Fibroblast of skin of scalp (primary cell): Measurements from ENCODE around the gene KEAP1.
"Not testable (repeated sequence)": the region's sequence is repeated elsewhere in the genome, so short reads cannot be mapped to it uniquely, and the experiment has no call there.

Experiments used
- DNase-seq: peaks from one replicate; pipeline ENCODE4 v3.0.0-alpha.2; 2013

The KEAP1 gene

DNA sequence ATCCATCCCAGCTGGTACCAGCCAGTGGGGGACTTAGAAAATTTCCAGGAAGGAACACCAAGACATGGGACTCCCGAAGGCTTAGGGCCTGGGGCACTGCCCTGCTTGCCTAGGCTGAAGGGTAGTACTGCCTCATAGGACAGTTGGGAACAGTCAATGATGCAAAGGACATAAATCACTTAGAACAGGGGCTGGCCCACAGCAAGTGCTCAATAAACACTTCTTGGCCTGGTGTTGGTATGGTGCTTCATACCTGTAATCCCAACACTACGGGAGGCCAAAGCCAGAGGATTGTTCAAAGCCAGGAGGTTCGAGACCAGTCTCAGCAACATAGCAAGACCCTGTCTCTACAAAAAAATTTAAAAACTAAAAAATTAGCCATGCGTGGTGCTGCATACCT is 5.8 kb downstream of the KEAP1 start:
- no peak for DNase-seq

DNA sequence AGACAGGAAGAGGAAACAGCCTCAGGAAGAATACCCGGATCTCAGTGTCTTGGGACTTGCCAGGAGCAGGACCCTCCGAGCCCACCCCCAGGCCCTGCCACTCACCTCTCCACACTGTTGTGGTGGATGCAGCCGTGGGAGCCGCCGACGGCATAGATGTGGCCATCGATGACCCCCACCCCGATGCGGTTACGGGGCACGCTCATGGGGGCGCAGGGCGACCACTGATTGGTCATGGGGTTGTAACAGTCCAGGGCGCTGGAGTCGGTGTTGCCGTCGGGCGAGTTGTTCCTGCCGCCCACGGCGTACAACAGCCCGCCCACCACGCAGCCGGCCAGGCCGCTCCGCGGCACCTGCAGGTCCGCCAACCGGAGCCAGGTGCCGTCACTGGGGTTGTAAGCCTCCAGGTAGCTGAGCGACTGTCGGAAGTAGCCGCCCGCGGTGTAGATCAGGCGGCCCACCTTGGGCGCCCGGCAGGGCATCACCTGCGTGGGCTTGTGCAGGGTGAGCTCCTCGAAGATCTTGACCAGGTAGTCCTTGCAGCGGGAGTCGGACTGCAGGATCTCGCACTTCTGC is 11.6 kb downstream of the KEAP1 start:
- DNase-seq, result no peak

DNA sequence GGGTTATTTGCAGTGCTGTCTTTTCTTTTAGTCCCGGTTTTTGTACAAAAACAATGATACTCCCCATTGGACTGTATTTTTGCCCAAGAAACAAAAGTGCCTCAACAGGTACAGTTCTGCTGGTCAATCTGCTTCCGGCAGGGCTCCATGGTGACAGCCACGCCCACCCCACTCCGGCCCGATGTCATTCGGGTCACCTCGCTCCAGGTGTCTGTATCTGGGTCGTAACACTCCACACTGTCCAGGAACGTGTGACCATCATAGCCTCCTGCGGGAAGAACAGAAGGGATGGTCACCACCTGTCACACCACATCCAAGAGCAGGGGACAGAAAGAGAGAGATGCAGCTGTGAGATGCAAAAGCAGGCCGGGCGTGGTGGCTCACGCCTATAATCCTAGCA is 16.6 kb downstream of the KEAP1 start:
- DNase-seq, result no peak

DNA sequence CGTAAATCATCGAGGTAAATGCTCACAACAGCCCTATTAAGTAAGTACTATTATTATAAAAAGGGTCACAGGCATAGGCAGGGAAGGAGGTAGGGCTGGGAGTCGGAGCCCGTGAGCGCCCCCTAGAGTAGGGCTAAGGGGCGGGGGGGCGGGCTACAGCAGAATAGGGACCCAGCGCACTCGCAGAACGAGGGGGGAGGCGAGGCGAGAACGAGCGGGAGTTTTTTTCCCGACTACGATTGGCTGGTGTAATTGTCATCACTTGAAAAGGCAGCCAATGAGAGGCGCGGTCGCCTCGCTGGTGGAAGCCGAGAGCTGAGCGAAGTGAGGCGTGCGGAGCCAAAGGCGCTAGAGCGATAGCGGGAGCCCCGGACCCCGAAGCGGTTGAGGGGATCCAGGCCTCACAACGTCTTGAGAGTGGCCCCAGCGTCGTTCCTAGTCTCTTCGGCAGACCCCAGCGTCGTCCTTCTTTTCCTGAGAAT is 24.2 kb downstream of the KEAP1 start:
- DNase-seq, result peak; percentile 91

DNA sequence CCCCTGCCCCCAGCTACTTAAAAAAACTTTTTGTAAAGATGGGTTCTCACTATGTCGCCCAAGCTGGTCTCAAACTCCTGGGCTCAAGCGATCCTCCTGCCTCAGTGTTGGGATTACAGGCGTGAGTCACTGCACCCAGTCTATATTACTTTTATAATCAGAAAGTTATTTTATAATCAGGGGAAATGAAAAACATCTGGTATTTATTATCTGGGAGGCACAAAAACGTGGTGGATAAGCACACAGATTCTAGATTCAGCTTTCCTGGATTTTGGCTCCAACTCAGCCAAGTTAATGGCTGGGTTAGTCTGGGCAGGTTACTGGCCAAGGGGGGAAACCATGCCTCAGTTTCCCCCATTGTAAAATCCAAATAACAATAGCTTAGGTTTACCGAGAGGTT is 24.7 kb downstream of the KEAP1 start:
- DNase-seq, result peak; percentile 33

DNA sequence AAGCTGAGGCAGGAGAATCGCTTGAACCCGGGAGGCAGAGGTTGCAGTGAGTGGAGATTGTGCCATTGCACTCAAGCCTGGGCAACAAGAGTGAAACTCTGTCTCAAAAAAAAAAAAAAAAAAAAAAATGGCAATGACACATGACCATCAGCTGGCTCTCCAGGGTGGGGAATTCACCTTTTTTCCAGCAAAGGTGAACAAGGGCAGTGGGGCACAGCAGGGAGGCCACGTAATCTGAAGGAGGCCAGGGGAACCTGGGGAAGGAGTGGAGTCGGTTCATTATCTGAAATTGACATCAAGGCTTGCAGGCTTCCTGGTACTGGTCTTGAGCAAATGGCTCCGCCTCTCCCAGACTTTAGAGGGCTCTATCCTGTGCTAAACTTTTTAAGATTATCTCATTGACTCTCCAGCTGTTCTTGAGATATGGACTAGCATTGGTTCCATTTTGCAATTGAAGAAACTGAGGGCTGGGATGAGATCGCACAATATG is 28.1 kb downstream of the KEAP1 start:
- no peak for DNase-seq

DNA sequence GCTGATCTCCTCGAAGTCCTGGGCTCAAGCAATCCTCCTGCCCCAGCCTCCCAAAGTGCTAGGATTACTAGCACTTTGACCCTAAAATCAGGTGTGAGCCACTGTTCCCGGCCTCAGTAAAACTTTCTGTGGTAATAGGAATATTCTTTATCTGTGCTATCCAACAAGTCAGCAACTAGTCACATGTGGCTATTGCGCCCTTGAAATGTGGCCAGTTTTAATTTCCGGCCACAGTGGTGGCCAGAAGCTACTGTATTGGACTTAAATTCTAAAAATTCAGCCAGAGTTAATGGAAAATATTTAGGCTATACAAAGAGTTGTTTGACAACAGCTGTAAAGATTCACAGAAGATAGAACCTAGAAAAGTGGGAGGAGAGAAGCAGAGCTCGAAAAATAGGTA is 30.0 kb downstream of the KEAP1 start:
- no peak for DNase-seq

DNA sequence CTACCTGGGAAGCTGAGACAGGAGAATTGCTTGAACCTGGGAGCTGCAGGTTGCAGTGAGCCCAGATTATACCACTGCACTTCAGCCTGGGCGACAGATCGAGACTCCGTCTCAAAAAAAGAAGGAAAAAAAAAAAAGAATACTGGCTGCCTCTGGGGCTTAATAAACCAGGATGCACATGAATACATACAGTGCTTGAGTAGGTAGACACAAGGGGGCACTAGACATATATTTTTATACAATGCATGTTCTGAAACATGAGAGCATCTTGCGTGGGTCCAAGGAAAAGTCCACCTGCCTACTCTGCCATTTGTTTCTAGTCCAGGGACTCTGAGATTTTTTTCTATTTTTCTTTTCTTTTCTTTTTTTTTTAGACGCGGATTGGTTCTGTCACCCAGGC is 31.2 kb downstream of the KEAP1 start:
- peak; percentile 50 for DNase-seq

DNA sequence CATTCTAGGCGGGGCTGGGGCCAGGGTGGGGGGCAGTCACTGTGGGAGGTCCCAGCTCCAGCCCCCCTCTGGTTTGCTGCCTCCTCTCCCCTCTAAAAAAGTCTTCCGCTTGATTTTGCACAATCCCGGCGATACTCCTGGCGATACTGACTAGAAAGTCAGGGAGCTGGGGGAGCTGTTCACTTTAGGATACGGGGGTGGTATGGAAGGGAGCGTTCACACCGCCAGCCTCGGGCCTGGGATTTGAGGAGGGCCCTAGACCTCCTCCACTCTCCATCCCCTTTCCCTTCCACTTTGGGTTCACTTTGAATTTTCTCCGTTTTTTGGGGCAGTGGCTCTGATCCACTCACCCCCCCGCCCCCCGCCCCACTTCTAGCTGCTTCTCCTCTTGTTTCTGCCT is 35.0 kb downstream of the KEAP1 start:
- no peak for DNase-seq

DNA sequence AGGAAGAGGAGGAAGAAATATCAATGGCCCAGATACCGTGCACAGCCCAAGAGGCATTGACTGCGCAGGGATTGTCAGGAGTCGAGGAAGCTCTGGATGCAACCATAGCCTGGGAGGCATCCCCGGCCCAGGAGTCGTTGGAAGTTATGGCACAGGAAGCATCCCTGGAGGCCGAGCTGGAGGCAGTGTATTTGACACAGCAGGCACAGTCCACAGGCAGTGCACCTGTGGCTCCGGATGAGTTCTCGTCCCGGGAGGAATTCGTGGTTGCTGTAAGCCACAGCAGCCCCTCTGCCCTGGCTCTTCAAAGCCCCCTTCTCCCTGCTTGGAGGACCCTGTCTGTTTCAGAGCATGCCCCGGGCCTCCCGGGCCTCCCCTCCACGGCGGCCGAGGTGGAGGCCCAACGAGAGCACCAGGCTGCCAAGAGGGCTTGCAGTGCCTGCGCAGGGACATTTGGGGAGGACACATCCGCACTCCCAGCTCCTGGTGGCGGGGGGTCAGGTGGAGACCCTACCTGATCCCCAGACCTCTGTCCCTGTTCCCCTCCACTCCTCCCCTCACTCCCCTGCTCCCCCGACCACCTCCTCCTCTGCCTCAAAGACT is 36.0 kb downstream of the KEAP1 start:
- no peak for DNase-seq

DNA sequence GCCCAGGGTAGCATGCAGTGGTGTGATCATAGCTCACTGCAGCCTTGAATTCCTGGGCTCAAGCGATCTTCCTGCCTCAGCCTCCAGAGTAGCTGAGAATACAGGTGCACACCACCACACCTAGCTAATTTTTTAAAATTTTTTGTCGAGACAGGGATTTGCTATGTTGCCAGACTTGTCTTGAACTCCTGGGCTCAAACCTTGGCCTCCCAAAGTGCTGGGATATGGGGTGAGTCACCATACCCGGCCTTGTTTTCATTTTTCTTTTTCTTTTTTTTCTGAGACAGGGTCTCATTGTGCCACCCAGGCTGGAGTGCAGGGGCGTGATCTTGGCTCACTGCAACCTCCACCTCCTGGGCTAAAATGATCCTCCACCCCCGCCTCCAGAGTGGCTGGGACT is 38.7 kb downstream of the KEAP1 start:
- no peak for DNase-seq

DNA sequence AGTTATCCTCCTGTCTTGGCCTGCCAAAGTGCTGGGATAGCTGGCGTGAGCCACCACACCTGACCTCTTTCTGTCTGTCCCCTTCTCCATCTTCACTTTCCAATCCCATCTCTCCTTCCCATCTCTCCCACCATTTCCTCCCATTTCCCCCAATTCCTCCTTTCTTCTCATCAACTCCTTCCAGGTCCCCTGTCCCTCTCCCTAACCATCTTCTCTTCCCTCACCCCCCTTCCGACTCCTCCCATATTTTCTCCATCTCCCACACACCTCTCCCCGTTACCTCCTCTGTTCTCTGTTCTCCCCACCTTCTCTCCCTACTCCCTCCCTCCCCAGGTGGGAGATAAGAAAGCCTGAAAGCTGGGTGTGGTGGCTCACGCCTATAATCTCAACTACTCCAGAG is 40.6 kb downstream of the KEAP1 start:
- no peak for DNase-seq

DNA sequence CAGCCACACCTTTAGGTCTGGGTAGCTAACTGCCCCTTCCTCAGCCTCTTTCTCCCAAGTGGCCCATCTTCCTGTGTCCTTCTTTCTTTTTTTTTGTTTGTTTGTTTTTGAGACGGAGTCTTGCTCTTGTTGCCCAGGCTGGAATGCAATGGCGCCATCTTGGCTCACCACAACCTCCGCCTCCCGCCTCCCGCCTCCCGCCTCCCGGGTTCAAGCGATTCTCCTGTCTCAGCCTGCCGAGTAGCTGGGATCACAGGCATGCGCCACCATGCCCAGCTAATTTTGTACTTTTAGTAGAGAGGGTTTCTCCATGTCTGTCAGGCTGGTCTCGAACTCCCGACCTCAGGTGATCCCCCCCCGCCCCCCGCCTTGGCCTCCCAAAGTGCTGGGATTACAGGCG is 41.1 kb downstream of the KEAP1 start:
- DNase-seq, result not testable (repeated sequence)

DNA sequence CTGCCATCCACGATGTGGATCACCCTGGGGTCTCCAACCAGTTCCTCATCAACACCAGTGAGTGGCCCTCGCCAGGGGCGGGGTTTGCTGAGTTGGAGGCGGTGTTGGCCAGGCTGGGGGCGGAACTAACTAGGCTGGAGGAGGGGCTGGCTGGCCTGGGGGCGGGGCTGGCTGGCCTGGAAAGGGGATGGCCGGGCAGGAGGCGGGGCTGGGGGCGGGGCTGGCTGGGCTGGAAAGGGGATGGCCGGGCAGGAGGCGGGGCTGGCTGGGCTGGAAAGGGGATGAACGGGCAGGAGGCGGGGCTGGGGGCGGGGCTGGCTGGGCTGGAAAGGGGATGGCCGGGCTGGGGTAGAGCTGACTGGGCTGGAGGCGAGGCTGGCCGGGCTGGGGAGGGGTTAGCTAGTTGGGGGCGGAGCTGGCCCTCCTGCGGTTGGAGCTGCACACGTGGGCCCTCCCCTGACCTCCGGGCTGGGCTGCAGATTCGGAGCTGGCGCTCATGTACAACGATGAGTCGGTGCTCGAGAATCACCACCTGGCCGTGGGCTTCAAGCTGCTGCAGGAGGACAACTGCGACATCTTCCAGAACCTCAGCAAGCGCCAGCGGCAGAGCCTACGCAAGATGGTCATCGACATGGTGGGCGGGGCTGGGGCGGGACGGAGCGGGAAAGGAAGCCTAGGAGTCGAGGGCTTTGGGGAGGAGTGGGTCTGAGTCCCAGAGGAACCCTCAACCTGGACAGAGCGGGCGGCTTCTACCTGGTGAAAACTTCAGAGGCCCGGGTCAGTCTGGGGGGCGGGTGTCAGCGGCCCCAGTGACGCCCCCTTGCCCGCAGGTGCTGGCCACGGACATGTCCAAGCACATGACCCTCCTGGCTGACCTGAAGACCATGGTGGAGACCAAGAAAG is 41.9 kb downstream of the KEAP1 start:
- peak; percentile 92 for DNase-seq

DNA sequence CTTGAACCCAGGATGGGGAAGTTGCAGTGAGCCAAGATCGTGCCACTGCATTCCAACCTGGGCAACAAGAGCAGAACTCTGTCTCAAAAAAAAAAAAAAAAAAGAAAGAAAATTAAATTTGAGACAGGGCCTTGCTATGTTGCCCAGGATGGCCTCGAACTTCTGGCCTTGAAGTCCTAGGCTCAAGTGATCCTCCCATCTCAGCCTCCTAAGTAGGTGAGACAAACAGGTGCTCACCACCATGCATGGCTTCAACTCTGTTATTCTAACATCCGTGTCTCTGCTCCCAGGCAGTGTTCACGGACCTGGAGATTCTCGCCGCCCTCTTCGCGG is 42.5 kb downstream of the KEAP1 start:
- no peak for DNase-seq

DNA sequence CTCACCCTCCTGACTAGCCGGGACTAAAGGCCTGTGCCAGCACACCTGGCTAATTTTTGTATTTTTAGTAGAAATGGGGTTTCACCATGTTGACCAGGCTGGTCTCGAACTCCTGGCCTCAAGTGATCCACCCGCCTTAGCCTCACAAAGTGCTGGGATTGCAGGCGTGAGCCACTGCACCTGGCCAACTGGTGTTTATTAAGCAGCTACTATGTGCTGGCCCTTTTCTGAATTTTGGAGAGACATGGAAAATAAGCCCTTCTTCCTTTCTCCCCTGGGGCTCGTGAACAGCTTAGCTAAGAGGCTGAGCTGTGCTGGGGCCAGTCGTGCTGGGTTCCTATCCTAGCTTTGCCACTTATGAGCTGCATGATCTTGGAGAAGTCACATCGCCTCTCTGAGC is 44.4 kb downstream of the KEAP1 start:
- DNase-seq, result not testable (repeated sequence)

DNA sequence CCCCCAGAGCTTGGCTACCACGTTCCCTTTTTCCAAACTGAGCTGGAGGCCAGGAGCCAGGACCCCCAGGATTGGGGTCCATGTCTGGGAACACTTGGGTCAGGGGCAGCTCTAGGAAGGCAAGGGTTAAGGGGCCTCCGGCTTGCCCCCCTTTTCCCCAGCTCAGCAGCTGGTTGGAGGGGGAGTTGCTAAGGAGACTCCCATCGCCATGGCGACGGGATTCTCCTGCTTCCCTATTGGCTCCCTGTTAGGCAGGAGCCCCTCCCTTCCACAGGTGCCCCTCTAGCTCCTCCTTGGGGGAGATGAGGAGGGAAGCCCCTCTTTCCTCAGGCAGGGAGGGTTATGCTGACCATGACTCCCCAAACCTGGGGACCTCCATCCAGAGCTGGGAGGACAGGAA is 48.9 kb downstream of the KEAP1 start:
- no peak for DNase-seq

DNA sequence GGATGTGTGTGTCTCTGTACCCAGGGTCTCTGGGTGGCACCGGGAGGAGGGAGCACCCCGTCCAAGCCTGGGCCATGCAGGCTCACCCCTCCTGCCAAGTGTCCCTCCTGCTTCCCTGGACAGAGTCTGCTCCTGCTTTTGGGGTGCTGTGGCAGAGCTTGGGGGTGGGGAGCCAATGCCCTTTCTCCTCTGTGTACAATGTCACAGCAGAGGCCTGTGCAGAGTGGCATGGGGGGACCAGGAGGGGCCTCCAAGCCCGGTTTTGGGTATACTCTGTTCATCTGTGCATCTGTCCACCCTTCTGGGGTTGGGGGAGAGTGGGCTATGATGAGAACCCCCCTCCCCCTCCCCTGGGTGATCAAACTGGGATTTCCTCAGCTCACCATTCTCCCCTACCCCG is 49.3 kb downstream of the KEAP1 start:
- no peak for DNase-seq

DNA sequence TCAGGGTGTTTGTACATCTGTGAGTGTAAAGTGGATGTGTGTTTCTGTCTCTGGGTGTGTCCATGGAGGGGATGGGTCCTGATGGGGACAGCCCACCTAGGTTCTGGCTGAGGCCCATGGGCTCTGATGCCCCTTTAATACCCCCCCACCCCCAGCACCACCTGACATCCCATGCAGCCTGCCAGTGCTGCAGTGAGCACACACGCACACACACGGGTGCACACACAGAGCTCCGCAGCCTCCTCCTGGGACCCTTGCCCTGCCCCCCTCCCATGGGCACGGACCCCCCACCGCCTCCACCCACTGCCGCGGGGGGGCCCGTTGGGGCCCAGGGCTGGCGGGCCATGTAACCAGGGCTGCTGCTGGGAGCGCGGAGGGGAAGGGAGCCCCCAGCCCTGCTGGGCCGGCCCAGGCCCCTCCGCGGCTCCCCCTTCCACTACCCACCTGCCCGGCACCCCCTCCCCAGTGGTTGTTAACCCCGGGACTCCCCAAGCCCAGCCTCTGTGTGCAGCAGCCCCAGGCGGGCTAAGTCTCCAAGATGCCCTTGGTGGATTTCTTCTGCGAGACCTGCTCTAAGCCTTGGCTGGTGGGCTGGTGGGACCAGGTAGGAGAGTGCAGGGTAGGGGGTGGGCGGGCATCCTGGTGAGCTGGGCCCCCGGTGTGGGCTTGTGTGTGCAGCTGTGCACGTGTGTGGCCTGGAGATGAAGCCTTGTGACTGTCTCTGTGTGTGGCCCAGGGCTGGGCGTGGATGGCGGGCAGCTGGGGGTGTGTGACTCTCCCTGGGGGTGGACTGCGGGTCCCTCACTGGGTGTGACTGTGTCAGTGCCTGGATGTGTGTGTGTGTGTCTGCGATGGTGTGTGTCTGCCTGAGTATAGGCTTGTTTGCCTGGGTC is 50.2 kb downstream of the KEAP1 start:
- DNase-seq, result peak; percentile 12

DNA sequence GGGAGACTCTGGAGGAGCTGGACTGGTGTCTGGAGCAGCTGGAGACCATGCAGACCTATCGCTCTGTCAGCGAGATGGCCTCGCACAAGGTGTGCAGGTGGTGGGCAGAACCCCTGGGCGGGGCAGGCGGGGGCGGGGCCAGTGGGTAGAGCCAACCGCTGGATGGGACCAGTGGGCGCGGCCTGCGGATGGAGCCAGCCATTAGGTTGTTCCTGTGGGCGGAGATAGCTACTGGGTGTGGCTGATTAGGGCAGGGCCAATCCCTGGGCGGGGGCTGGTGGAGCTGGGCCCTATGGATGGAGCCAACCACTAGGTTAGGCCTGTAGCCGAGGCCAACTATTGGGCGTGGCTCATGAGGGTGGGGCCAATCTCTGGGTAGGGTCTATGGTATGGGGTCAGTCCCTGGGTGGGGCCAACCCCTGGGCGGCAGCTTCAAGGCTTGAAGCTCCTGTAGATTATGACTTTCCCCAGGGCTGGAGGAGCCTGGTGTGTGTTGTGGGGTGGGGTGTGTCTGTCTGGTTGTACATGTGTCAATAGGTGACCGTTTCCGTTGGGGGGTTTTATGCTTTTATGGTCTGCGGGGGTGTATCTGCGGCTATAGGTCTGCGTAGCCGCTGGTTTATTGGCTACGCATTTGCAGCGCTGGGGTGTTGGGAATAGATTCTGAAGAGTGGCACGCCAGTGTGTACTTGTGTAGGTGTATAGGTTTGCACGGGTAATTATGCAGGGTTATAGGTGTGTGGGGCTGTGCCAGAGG is 52.1 kb downstream of the KEAP1 start:
- DNase-seq, result no peak

DNA sequence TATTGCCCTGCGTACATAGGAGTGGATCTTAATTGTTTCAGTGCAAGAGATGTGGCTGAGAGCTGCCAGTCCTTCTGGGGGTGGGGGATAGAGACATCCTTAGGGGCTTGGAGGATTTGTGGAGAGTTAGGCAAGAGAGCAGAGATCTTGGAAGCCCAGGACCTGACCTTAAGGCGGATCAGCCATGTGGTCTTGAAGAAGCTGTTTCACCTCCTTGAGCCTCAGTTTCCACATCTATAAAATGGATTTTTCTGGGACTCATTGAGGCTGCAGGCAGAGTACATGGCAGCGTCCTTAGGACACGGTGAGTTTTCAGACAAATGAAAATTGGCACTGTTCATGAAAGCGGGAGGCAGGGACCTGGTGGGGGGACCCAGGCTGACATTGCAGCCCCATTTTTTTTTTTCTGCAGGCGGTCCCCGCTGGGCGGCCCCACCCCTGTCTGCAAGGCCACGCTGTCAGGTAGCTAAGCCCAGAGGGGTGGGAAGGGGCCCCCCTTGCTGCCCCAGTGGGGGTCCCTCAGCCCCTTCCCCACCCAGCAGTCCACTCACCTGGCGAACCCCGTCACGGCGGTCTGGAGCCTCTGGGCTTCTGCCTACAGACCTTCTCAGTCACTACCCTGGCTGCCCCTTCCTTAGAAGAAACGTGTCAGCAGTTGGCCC is 52.8 kb downstream of the KEAP1 start:
- DNase-seq, result no peak
